22Rv1 (cell line): ENCODE measurements around the gene PNPLA7.

ENCODE experiments used
- ZFX ChIP-seq: fragments of 450-650 bp; IDR thresholded peaks from 2 replicates; pipeline ENCODE4 v1.6.1; 2017; ENCODE audit warnings: antibody characterized with exemption, borderline replicate concordance
- TF ChIP-seq, protein P1 (sequence below): fragments of 450-650 bp; IDR thresholded peaks from 2 replicates; pipeline ENCODE4 v1.5.1; 2017; ENCODE audit warnings: mild to moderate bottlenecking

DNA sequence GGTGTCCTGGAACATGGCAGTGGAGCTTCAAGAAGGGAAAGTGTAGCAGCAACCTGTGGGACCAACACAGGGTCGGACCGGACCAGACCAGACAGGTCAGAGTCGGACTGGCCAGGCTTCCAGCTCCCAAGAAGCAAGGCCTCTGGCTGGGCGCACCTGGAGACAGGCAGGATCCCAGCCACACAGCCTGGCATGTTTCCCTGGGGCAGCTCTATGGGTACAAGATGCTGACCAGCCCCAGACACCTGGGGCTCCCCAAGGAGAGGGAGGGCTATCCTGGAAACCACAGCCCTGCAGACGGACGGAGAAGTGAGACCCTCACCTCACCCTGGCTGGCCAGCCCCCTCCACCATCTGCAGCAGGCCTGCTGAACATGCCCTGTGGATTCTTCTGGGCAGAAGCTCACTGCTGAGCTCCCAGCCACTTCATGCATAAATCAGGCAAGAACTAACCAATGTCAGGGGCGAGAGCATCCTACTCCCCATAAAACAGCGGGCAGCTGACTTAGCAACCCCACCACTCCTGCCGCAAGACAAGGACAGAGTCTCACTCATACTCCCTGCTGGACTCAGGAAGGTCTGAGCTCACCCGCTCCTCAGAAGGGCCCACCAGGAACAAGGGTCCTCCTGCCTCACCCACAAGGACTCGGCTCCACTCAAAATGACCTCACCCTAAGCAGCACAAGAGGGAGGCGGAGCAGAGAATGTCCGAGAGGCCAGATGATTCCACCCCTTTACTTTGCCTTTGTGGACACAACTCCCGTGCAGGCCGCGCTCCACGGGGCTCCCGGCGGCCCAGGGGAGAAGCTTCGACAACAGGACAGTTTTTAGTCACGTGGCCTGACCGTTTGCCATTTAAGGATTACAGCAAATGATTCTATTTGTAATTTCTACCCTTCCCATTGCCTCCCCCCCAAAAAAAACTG is 31.4 kb upstream of the PNPLA7 start:
- TF ChIP-seq, protein P1, sequence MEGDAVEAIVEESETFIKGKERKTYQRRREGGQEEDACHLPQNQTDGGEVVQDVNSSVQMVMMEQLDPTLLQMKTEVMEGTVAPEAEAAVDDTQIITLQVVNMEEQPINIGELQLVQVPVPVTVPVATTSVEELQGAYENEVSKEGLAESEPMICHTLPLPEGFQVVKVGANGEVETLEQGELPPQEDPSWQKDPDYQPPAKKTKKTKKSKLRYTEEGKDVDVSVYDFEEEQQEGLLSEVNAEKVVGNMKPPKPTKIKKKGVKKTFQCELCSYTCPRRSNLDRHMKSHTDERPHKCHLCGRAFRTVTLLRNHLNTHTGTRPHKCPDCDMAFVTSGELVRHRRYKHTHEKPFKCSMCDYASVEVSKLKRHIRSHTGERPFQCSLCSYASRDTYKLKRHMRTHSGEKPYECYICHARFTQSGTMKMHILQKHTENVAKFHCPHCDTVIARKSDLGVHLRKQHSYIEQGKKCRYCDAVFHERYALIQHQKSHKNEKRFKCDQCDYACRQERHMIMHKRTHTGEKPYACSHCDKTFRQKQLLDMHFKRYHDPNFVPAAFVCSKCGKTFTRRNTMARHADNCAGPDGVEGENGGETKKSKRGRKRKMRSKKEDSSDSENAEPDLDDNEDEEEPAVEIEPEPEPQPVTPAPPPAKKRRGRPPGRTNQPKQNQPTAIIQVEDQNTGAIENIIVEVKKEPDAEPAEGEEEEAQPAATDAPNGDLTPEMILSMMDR: no peak
- TF ChIP-seq ZFX: no peak
